NCI-H2171 treated with DMSO at 0.1 percent for 48 hours (cell line): Measurements from ENCODE around the gene RBMS3.
A peak's percentile ranks its signal among the peaks of the same experiment; 100 is the strongest.

ENCODE experiments used
- DNase-seq: peaks from one replicate; lab custom pipeline; 2025; lab: John Stamatoyannopoulos, UW

RBMS3 gene

DNA sequence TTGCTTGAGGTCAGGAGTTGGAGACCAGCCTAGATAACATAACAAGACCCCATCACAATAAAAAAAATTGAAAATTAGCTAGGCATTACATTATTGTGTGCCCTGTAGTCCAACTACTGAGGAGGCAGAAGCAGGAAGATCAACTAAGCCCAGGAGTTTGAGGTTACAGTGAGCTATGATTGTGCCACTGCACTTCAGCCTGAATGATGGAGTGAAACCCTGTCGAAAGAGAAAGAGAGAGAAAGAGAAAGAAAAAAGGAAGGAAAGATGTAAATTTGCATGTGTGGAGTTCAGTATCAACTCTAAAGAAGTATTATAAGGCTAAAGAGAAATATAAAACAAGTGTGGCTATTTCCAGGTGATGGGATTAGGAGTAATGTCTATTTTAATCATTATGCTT, 661.4 kb downstream of the RBMS3 start:
- no peak for DNase-seq

DNA sequence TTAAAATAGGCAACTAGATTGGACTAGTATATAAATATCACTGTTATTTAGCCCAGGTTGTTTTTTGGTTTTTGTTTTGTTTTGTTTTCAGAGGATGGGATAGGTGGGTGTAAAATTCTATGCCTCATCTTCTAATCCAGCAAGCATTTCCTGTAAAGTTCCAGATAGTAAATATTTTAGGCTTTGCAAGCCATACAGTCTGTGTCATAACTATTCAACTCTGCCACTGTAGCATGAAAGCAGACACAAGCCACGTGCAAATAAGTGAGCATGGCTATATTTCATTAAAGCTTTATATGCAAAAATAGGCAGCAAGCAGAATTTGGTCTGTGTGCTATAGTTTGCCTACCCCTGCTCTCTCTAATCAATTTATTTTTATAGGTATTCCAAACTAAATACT, 668.3 kb downstream of the RBMS3 start:
- no peak for DNase-seq

- DNase-seq: no peak
Measured at GRCh38 chr3:29949940-29950616, 669.2 kb downstream of the RBMS3 start.

GRCh38 chr3:29952431-29952830, 671.6 kb downstream of the RBMS3 start:
- no peak for DNase-seq

GRCh38 chr3:29955413-29955812, 674.5 kb downstream of the RBMS3 start:
- DNase-seq: no peak

- no peak for DNase-seq
Measured at GRCh38 chr3:29958816-29959215, 677.9 kb downstream of the RBMS3 start.

DNA sequence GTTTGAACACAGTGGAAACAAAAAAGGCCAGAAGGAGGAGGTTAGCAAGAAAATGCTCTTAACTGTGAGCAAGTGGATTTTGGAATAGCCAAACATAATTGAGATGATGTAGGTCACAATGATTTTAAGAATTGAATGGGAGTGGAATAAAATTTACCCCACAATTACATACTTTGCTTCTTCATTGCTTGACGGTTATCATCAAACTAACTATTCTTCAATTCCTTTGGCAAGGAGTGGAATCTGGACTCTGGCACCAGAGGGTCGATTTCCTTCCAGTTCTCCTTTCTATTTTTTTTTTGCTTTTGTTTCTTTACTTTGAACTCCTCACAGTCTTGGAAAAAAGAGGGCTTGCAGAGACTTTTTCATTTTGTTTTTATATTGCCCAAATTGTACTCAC, 691.0 kb downstream of the RBMS3 start:
- DNase-seq: no peak

GRCh38 chr3:29972320-29972993, 691.6 kb downstream of the RBMS3 start:
- no peak for DNase-seq

DNA sequence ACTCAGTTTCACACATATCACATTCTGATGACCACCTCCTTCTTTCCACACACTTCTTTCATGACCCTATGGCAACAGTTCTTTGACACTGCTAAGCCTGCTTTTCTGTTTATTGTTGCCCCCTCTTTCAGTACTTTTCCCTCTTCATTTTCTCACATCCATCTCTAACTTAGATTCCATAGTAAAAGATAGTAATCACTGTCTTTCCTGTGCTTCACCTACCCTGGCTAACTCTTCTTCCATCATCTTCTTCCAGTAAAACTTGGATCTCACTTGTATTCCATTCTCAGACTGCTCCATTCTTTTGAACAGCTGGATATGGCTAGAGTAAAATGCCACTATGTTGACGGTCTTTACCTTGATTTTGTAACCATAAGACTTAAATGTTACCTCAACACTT, 692.9 kb downstream of the RBMS3 start:
- DNase-seq: no peak

DNA sequence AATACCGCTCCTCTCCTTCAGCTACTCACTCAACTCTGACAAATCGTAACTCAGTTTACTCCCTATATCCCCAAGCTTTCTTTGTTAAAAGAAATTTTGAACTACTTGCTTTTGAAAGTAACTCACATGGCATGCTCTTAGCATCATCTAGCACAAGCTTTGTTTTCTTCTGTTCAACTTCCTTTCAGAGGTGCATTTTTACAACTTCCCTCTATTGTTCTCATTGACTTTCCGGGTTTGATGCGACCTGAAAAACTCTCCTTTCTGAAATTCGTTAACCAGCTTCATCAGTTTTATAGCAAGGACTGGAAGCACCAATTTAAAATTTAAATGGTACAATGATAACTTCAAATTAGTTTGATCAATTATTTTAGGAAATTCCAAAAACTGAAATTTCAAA, 696.0 kb downstream of the RBMS3 start:
- no peak for DNase-seq

- DNase-seq: no peak
Measured at GRCh38 chr3:29977360-29977759, 696.5 kb downstream of the RBMS3 start.

GRCh38 chr3:29978036-29978435, 697.2 kb downstream of the RBMS3 start:
- DNase-seq: no peak

- DNase-seq: peak; percentile 43
Measured at GRCh38 chr3:29991198-29991597, 710.3 kb downstream of the RBMS3 start.

DNA sequence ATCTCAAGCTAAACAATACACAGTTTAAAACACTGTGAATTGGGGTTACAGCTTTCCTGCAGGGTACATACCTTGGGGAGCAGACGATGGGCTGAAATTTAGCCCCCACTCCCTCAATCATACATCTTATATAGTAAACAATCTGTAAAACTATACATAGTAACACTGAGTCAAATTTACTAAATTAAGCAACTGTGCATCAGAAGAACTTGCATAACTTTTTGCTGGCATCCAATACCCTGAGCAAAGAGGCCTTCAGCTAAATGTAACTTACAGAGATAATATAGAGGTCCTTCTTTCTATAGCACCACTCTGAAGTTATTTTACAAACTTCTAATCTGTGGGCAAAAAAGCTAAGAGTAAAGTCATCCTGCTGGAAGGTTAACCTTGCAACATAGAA, 721.9 kb downstream of the RBMS3 start:
- no peak for DNase-seq

- no peak for DNase-seq
Measured at GRCh38 chr3:30003741-30004140, 722.9 kb downstream of the RBMS3 start.

DNA sequence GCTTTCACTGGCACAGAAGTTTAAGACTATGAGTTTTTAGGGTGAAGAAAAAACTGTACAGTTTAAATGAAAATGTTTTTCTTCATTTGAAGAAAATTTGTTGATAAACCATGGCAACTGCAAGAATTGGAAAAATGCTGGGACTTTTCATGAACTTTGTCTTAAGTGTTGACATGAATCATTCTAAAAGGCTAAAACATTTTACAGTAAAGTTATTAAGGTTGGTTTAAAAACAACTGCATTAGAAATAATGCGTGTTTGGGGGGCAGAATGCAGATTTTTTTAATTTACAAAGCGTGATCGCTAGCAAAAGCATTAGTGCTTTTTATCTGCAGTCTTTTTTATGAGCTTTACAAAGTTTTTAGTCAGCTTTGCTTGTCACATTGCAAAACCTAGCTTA, 723.6 kb downstream of the RBMS3 start:
- no peak for DNase-seq

DNA sequence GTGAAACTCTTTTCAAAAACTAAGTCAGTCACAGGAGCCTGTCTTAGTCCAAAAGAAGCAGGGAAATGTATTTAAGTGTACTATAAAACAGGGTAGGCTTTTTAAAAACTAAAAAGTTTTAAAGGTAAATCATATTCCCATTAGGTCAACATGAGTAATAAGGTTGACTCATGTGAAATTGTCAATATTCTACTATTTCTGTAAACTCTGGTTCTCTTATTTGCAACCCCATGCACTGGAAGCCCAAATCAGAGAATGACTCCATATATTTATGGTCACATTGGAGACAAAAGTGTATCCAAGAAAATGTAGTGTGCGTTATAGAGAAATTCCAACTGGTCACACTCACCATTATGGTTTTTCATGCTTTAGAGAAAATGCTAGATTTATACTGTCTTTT, 725.2 kb downstream of the RBMS3 start:
- no peak for DNase-seq

- no peak for DNase-seq
Measured at GRCh38 chr3:30007668-30008067, 726.8 kb downstream of the RBMS3 start.

GRCh38 chr3:30011237-30011803, 730.4 kb downstream of the RBMS3 start:
- DNase-seq: no peak

- DNase-seq: peak; percentile 43
Measured at GRCh38 chr3:30012941-30013543, 732.2 kb downstream of the RBMS3 start.

GRCh38 chr3:30017901-30018300, 737.0 kb downstream of the RBMS3 start:
- no peak for DNase-seq

- no peak for DNase-seq
Measured at GRCh38 chr3:30020380-30020779, 739.5 kb downstream of the RBMS3 start.

GRCh38 chr3:30024466-30024865, 743.6 kb downstream of the RBMS3 start:
- no peak for DNase-seq
